HG03039 (cell line): ENCODE data around the gene TMEM178B.

Experiments
- ATAC-seq: cut with Tn5 transposase; IDR thresholded peaks from one replicate; pipeline ENCODE4 v1.9.1; 2021; ENCODE audit warnings: mild to moderate bottlenecking, moderate library complexity; ENCODE audit not compliant: unreplicated experiment

The TMEM178B gene

DNA sequence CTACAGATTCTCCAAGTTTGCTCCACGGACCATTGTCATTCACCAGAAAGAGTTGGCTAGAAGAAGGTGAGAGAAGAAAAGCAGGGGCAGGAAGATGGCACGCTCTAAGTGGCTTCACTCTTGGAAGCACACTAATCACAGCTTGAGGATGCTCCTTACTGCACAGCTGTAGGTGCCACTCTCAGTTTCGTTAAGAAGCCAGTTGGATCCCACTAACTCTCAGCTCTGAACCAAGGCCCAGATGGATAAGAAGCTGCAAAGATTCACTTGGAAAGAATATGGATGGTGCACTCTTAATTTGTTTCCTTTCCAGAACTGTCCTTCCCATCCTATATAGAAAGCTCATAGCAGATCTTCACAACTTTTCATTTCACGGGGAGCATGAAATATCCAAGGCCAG, 382.8 kb downstream of the TMEM178B start:
- ATAC-seq = no peak

DNA sequence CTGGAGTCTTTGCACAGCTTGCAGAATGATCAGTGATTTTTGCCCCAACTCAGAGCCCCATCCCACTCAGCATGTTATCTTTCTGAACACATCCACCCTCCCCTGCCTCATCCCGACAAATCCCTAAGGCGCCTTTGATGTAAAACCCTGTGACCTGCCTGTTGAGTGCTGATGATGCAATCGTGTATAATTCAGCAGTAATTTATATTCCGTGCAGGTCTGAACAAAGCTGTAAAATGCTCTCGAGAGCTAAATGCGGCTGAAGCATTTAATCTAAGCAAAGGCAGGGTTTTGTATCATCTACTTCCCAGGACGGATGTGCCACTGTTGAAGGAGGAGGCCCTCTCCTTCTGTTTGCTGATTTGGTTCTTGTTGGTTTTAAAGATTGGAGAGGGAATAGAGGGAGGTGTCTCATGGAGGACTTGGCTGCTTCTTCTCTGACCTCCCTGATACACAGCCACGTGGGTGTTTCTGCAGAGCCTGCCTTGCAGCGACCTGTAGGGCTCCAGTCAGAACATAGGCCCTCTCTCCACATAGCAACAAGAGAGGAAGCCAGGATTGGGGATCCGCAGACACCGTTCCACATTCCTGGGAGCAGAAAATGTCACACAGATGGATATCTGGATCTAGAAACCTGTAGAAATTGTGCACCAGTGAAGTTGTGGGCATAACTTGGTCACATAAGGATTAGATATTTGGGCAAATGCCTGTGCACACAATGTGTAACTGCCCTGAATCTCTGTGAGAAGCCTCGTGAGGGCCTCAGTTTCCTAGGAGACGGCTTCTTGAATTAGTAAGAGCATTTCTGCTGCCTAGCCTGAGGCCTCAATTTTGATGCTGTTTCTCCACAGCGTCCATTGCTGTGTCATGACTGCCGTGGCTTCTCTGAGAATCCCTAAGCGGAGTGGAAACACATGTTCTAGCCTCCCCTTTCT, 387.2 kb downstream of the TMEM178B start:
- ATAC-seq = no peak

DNA sequence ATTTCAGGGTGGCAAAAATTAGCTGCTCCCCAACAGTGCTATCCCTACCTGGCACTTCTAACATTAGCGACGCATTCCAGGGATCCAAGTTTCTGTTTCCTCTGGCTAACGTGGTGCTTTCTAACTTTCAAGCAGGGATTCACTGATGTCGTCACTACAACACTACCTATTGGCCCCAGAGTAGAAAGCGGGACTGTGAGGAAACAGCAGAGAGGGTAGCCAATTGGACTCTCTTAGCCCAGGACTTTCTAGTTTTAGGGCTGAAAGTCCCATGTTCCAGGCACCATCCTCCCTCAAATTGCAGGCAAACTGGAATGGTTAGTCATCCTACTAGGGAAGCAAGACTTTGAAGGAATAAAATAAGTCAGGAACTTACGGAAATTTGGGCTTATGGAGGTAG, 388.1 kb downstream of the TMEM178B start:
- no peak for ATAC-seq

DNA sequence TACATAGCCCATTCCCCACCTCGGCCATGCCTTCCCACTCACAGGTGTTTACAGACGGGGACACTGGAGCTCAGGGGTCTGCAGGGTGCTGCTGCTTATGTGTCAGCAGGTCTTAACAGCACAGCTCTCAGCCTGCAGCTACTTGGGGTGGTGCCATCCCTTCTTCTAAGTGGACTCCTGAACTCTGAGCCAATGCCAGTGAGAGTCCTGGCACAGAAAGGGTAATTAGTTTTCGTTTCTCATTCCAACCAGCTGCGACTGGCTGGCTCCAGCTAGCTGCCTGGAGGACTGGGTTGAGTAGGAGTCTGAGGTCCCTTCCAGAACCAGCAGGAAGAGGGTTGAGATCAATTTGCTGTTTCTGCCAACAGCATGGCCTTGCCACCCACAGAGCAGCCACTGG, 389.1 kb downstream of the TMEM178B start:
- ATAC-seq = no peak

DNA sequence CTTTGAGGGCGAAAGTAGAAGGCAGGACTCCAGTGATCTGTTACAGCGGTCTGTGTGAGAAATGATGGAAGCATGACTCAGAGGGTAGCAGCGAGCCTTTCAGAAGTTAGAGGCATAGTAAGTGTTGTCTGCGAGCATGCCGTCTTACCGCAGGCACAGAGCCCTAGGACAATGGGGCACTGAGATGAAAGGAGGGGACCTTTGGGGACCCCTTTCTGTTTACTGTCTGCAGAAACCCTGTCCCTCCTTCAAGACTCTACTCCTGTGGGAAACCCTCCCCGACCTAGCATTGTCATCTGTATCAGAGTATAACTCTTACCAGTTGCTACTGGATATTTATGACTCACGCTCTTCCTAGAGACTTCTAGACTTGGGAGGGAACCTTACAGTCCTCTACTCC, 390.1 kb downstream of the TMEM178B start:
- ATAC-seq = no peak

DNA sequence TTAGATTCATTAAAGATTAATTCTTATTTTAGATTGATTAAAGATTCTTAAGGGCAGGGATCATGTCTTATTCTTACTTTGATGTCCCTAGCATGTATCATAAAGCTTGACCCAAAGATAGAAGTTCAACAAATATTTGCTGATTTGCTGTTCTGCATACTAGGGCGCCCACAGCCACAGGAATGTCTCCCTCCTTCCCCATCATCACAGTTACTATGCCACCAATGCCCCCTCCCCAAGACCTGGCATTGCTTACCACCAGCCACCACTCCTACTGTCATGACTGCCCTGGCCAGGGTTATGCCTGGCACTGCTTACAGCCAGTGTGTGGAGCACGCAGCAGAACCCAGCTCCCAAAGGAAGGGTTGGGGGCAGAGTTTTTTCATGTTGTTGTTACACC, 390.7 kb downstream of the TMEM178B start:
- no peak for ATAC-seq

DNA sequence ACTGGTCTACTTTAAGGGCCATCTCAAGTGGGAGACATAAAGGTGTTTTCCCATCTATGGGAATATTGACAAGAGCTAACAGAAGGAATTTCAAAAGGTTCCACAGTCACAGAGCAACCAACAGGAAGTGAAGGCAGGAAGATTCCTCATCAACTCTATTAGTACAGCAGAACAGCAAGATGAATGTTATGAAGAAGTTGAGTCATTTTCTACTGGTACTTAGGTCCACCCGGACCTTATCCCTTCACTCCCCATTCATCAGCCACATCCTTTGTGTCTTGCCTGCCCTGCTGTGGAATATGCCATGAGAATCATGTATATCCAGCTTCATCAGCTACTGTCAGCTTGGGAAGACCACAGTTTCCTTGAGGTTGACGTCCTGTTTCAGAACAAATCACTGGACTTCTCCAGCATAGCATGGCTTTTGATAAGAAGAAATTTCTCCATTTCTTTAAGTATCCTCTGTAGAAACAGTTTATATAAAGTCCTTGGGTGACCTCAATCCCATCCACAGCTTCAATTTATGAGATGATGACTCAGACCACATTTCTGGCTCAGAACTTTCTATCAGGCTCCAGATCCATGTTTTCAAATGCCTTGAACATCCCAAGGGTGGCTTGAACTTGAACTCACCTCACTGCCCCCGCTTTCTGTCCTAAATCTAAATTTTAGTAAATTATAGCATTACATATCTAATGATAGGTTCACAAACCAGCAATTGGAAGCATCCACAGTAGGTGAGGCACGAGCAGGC, 392.5 kb downstream of the TMEM178B start:
- ATAC-seq = no peak

DNA sequence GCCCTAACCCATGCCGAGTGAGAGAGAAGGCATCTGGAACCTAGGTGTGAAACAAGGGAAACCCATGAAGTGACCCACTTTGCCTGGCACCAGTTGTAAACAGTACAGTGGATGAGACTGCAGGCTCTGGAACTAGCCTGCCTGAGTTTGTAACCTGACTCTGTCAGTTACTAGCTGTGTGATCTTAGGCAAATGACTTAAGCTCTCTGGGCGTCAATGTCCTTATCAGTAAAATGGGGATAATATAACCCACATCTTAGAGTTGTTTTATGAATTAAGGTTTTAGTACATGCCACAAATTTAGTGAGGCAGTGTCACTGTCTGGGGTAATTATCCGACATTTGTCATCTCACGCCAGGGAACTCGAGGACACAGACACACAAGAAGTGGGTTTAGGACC, 394.5 kb downstream of the TMEM178B start:
- no peak for ATAC-seq

DNA sequence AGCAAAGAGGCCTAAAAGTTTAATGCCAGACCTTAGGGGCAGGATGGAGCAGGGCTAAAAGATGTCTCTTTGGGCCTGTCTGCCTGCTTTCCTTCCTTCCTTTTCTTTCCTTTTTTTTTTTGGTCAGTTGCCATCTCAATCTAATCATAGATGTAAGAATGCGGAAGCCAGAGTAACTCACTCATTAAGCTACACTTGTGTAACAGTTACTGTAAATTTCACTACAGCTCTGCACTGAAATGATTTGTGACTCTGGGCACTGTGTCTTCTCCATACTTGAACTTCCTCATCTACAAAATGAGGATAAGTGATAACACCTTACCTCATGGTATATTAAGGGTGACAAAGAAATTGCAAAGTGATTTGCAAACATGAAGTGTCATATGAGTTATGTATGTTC, 401.8 kb downstream of the TMEM178B start:
- ATAC-seq = no peak

DNA sequence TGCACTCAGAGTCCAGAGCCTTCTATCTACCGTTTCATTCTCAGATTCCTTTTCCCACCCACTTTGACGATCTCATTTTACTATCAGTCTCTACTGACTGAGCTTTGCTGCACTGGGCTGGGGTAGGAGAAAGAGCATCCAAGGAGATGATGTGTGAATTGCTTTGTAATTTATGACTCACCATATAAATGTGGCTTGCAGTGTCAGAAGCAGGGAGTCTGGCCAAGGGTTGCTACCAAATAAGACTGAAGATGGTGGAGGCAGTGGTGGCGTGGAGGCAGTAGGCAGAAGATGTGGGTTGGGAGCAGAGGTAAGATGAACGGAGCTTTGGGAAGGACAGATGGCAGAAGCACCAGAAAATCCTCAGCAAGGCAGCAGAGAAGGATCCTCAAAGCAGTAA, 404.0 kb downstream of the TMEM178B start:
- no peak for ATAC-seq

DNA sequence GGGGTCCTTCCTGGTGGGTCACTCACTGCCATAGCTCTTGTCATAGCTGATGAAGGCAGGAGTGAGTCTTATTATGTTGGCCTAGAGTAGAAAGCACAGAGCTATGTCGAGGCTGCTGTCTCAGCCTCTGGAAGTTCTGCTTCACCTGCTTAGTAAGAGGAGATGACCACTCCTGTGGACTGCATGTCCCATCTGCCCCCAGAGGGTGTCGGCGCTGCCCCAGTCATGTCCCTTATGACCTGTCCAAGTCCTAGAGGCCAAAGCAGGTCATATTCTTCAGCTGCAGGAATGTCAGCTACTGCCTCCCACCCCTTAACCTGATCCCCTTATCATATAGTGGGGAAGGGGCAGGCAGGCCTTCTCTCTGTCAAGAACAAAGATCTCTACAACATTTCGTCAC, 405.0 kb downstream of the TMEM178B start:
- no peak for ATAC-seq

DNA sequence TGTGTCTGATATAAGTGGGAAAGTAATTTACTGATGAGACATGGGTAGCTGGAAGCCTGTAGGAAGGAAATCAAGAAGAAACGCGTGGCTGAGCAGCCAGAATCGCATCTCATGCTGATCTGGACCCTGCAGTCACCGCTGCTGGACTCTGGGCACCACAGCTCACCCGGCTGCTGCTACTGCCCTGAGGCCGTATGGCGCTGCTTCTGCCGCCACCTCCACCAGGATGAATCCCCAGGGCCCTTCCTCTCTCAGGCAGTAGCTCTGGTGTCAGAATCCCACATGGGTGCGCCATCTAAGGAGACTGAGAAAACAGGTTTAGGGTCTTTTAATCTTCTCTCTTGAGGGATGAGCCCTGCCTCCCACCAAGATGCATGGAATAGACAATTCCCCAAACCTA, 407.1 kb downstream of the TMEM178B start:
- no peak for ATAC-seq

DNA sequence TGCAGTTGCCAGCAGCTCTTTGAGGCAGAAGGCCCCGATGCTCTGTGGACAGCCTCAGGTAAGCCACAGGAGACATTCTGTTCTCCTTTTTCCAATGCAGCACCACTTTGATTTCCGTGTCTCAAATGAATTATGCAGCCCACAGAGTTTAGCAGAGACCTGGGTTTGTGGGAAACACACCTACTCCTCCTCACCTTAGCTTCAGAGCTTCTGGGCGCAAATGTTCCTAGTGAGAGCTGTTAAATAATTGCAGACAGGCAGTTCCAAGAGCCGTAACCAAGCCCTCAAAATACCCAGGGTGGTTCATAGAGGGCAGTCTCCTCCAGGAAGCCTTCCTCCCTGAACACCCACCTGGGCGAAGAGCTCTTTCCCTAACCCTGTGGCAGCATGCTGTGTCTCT, 408.1 kb downstream of the TMEM178B start:
- ATAC-seq = no peak

DNA sequence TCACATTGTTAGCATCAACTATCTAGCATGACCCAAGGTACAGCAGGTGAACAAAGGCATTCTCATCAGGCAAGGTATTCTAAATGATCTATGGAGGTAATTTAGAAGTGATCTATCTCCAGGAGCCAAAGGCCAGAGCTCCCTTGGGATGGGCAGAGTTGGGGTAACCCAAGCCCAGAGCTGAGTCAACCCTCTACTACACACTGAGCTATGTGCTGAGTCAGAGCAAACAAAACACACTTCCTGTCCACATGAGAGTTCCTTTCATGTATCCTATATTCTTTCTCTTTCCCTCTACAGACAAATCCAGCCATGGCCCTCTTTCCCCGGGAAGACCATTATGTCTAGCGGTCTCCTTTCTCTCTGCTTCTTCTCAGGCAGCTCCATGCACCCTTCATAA, 409.2 kb downstream of the TMEM178B start:
- ATAC-seq = no peak

DNA sequence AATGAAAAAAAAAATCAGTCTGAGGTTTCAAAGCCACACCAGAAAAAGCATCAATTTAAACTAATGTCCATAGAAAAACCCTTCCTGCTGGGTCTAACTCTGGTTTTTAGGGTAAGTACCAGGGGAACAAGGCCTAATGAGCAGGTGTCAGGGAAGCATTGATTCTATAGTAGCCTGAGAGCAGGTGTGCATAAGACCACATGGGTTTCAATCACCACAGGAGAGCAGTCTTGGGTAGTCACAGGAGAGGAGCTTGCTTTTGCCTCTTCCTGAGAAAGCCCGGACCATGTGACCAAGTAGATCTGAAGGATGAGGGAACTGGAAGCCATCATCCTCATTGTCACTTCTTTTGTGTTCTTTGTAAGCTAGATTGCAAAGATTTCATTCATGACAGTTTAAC, 411.0 kb downstream of the TMEM178B start:
- no peak for ATAC-seq

DNA sequence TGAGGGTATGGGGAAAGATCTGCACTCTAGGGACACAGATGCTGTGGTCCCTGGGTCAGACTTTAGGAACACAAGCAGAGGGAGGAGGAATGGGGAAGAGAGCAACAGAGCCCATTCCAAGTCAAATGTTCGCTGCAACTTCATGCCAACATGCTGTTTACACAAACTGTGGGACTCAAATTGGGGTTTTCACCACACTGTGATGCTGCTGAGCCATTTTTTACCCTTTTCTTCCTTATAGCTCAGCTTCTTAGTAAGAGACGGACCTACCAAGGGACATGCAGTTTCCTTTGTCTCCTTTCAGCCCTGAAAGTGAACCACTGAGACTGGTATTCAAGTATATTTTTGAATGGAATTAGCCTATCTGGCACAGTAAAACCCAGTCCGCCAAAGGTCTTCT, 413.1 kb downstream of the TMEM178B start:
- no peak for ATAC-seq

DNA sequence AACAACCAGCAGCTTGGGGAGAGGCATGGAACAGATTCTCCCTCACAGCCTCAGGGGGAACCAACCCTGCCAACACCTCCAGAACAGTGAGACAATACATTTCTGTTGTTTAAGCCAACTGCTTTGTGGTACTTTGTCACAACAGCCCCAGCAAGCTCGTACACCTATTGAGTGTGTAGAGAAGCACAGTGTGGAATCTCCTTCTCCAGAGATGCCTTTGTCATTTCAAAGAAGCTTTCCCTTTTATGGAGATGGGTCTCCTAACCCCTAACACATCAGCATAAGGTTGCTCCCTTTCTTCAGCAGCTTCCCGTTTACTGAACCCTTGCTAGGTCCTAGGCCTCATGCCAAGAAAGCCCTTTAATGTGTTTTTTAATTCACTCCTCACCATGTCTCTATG, 416.6 kb downstream of the TMEM178B start:
- ATAC-seq = no peak

DNA sequence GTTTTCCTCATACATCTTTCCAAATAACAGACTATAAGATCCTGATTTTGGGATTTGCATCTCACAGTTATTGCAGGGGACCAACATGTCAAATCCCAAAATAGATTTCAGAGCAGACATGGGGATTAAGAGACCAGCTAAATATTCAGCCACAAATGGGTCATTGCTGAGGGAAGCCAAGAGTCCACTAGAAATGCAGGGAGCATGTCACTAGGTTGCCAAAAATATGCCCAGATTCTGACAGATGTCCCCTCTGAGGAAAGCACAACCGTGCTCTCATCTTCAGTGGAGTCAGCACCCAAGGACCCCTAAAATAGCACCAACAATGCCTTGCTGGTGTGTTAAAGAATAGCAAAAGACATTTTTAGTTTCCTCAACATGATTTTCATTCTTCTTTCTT, 421.2 kb downstream of the TMEM178B start:
- ATAC-seq = no peak

DNA sequence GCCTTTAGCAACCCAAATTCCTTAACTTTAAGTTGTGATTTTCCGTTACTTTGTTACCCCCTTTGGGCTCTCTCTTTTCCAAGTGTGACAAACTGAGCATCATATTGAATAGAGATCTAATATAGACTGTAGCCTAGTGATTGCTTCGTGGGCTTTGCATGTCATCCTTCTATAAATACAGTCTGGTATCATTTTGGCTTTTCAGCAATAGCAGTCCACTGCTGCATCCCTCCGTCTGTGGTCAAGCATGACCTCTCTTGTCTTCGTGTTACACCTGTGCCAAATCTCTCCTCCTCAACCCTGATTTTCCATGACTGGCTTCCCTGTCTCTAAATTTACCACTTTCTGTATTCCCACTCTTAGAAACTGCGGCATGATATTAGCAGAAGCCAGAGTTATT, 423.5 kb downstream of the TMEM178B start:
- no peak for ATAC-seq

DNA sequence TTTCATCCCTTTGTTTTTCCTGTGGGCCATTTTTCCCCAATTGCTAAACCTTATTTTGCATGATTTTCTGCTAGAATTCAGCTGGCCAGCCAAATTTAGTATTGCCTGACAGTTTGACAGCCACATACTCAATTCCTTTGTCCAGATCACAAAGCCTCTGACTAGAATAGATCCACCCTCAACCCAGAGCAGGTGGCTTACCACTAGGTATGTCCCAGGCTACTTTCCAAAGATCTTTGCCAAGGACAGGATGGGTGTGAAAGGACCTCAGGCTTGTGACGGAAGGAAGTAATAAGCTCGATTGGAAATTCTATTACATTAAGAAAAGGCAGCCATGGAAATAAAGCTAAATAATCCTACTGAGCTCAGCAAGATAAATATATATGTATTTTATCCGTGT, 426.7 kb downstream of the TMEM178B start:
- ATAC-seq = no peak

DNA sequence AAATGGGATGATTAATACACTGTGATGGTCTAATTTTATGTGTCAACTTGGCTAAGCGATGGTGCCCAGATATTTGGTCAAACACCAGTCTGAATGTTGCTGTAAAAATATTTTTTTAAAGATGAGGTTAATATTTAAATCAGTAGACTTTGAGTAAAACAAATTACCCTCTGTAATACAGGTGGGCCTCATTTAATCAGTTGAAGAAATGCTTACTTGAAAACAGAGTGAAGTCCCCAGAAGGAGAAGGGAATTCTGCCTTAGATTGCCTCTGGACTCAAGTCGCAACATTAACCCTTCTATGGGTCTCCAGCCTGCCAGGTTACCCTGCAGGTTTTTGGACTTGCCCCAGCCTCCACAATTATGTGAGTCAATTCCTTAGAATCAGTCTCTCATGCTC, 427.6 kb downstream of the TMEM178B start:
- no peak for ATAC-seq

DNA sequence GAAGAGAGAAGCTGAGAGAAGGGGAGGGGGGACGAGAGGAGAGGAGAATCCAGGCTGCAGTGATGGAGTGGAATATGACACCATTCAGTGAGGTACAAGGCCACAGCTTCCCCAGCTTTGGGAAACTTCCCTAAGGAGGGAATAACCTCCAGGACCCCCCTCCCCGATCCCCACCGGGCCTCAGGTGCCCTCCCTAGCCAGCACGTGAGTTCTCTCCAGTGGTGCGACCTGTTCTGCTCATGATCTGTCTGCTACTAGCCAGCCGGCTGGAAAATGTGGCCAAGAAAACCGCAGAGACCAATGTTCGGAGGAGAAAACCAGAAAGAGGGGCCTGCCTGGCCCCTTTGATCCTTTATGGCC, 437.4 kb downstream of the TMEM178B start:
- ATAC-seq = no peak
